LoVo (cell line): ENCODE results near the gene SIM2.

Source experiments
- DNase-seq: peaks from one replicate; pipeline ENCODE4 v3.0.0-alpha.2; 2016; ENCODE audit warnings: low spot score

Gene SIM2

GRCh38 chr21:36767096-36767495 lies 68.2 kb downstream of the SIM2 start:
- peak; percentile 15 for DNase-seq

- DNase-seq = no peak
These were observed 69.6 kb downstream of the SIM2 start for GRCh38 chr21:36768496-36768895.

GRCh38 chr21:36769051-36769839 lies 70.3 kb downstream of the SIM2 start:
- DNase-seq = no peak

GRCh38 chr21:36773117-36773516 lies 74.2 kb downstream of the SIM2 start:
- DNase-seq = peak; percentile 65

GRCh38 chr21:36773995-36774394 lies 75.1 kb downstream of the SIM2 start:
- no peak for DNase-seq

- no peak for DNase-seq
These were observed 78.2 kb downstream of the SIM2 start for GRCh38 chr21:36776981-36777617.

- DNase-seq = no peak
These were observed 81.9 kb downstream of the SIM2 start for GRCh38 chr21:36780861-36781260.

GRCh38 chr21:36783612-36784374 lies 84.9 kb downstream of the SIM2 start:
- DNase-seq = peak; percentile 78

GRCh38 chr21:36784947-36785346 lies 86.0 kb downstream of the SIM2 start:
- DNase-seq = no peak

- no peak for DNase-seq
These were observed 86.7 kb downstream of the SIM2 start for GRCh38 chr21:36785615-36786014.

- no peak for DNase-seq
These were observed 87.3 kb downstream of the SIM2 start for GRCh38 chr21:36786186-36786585.

GRCh38 chr21:36788120-36788638 lies 89.3 kb downstream of the SIM2 start:
- peak; percentile 82 for DNase-seq

- DNase-seq = no peak
These were observed 91.7 kb downstream of the SIM2 start for GRCh38 chr21:36790616-36791015.

- no peak for DNase-seq
These were observed 92.3 kb downstream of the SIM2 start for GRCh38 chr21:36791180-36791579.

GRCh38 chr21:36791695-36792470 lies 93.0 kb downstream of the SIM2 start:
- DNase-seq = no peak

- DNase-seq = peak; percentile 10
These were observed 93.6 kb downstream of the SIM2 start for GRCh38 chr21:36792505-36792967.

- DNase-seq = no peak
These were observed 97.2 kb downstream of the SIM2 start for GRCh38 chr21:36796070-36796469.

GRCh38 chr21:36798491-36798890 lies 99.6 kb downstream of the SIM2 start:
- no peak for DNase-seq
